ENCODE measurements around the gene CCSER1. TPM values are rescaled to one million over a fixed set of nuclear protein-coding genes. Genes with fewer than 3 reads are reported as not detected.

Gene CCSER1
- total and polyA plus RNA-seq, 2 of the 8 experiments (the other 6 are each of a cell fraction or from before 2014, with no cell fraction given): 0.26 to 0.84 TPM

GRCh38 chr4:91032725-91033445 is 905.7 kb downstream of the CCSER1 start (continued):
- TF ChIP-seq ATF3 (IDR thresholded peaks at IDR 0.05; ENCODE audit: insufficient read depth, low read depth, low read length) (no peak), SP4 (IDR thresholded peaks at IDR 0.05; ENCODE audit: low read length) (no peak), TBP (IDR thresholded peaks at IDR 0.05; ENCODE audit: low read depth, low read length) (no peak)
